CD4-positive, CD25-positive, alpha-beta regulatory T cell (primary cell): ENCODE measurements around the gene IQGAP1. TPM values are rescaled to one million over a fixed set of nuclear protein-coding genes. Genes with fewer than 3 reads are reported as not detected.
"Not testable (repeated sequence)": the region's sequence is repeated elsewhere in the genome, so short reads cannot be mapped to it uniquely, and the experiment has no call there.

Experiments
- ATAC-seq, 2 donors: fragments of 150-1000 bp; cut with Tn5 transposase; one replicate each; pipeline ENCODE4 v1.10.0; 2021; ENCODE audit warnings: low read depth in 2 of 2, moderate number of reproducible peaks in 2 of 2, moderate library complexity in 1 of 2
- DNase-seq, 3 donors: peaks; one replicate each; pipeline versions ENCODE4 v3.0.0 to v3.0.0-alpha.2; 2012 to 2022; ENCODE audit warnings: mixed read lengths in 1 of 3
- H3K27ac ChIP-seq: one replicate; pipeline ENCODE4 v1.7.0; 2013; ENCODE audit warnings: mild to moderate bottlenecking, low read length; ENCODE audit not compliant: insufficient read depth, poor library complexity, severe bottlenecking
- H3K27me3 ChIP-seq: one replicate; pipeline ENCODE4 v1.7.0; 2013; ENCODE audit warnings: low read length; ENCODE audit not compliant: control insufficient read depth, insufficient read depth
- H3K36me3 ChIP-seq: one replicate; pipeline ENCODE4 v1.7.0; 2013; ENCODE audit warnings: mild to moderate bottlenecking, low read length, moderate library complexity; ENCODE audit not compliant: control insufficient read depth, insufficient read depth
- H3K4me1 ChIP-seq: 2 replicates; pipeline ENCODE4 v1.7.0; 2013; ENCODE audit warnings: mild to moderate bottlenecking, low read length; ENCODE audit not compliant: insufficient read depth, control insufficient read depth, poor library complexity, severe bottlenecking
- H3K4me3 ChIP-seq: one replicate; pipeline ENCODE4 v1.7.0; 2013; ENCODE audit warnings: low read depth, mild to moderate bottlenecking, low read length, moderate library complexity
- H3K9me3 ChIP-seq, 2 experiments: 1 replicate in 1 of 2; 2 replicates in 1 of 2; pipeline ENCODE4 v1.7.0; 2013; ENCODE audit warnings: low read length in 2 of 2, mild to moderate bottlenecking in 1 of 2, moderate library complexity in 1 of 2; ENCODE audit not compliant: control insufficient read depth in 2 of 2
- H3K27ac Mint-ChIP-seq, 3 donors: one replicate each; pipeline ENCODE4 v1.8.0; 2020 to 2022; ENCODE audit warnings: mild to moderate bottlenecking in 3 of 3, mixed read lengths in 3 of 3, moderate library complexity in 2 of 3
- H3K27me3 Mint-ChIP-seq: one replicate; pipeline ENCODE4 v1.8.0; 2022; ENCODE audit warnings: mild to moderate bottlenecking, mixed read lengths
- H3K36me3 Mint-ChIP-seq: one replicate; pipeline ENCODE4 v1.8.0; 2020; ENCODE audit warnings: mixed read lengths
- H3K4me1 Mint-ChIP-seq, 4 donors: one replicate each; pipeline ENCODE4 v1.8.0; 2020 to 2022; ENCODE audit warnings: mixed read lengths in 4 of 4, mild to moderate bottlenecking in 1 of 4
- H3K4me3 Mint-ChIP-seq, 4 donors: one replicate each; pipeline ENCODE4 v1.8.0; 2020 to 2022; ENCODE audit warnings: mild to moderate bottlenecking in 4 of 4, mixed read lengths in 4 of 4, moderate library complexity in 3 of 4
- H3K9me3 Mint-ChIP-seq, 7 donors: one replicate each; pipeline ENCODE4 v1.8.0; 2020 to 2022; ENCODE audit warnings: mixed read lengths in 7 of 7, mild to moderate bottlenecking in 3 of 7, moderate library complexity in 2 of 7
- polyA plus RNA-seq, 4 donors: library from polyadenylated mRNA; unstranded; fragments of 300-500 nt; fragmentation: Illumina TruSeq; gene quantifications; one replicate each; pipeline ENCODE4 v1.2.3, GENCODE V29; 2021
- total RNA-seq: library from RNA; stranded (reverse); gene quantifications from one replicate; pipeline ENCODE4 v1.2.3, GENCODE V29; 2022

Gene IQGAP1
- 198 TPM for total RNA-seq
- polyA plus RNA-seq: 100 to 1,000 TPM in 3 of 4 donors, 10 to 100 TPM in 1; 98.2 to 147 (median 123) TPM

GRCh38 chr15:90387534-90388461 is at the start of gene IQGAP1:
TSS of gene IQGAP1 (plus strand) at chr15:90388242. CDS start at chr15:90388342, 100 bp downstream.
- H3K4me1 Mint-ChIP-seq: peaks cover 31 to 51% (median 42%) of the 10 kb centered on the region in 4 donors

GRCh38 chr15:90338532-90338931 is 49.5 kb upstream of the IQGAP1 start:
- no peak overlapping the region for H3K27ac ChIP-seq
- Mint-ChIP-seq H3K27ac (no peak overlapping the region), H3K36me3 (no peaks in the 10 kb centered on the region), H3K9me3 (no peaks in the 10 kb centered on the region), H3K27me3 (peaks cover 5% of the 10 kb centered on the region), H3K4me3 (no peak overlapping the region), H3K4me1 (peaks cover 9 to 19% (median 11%) of the 10 kb centered on the region in 4 donors)
- H3K4me3 ChIP-seq: no peak overlapping the region
- ATAC-seq (no peak), DNase-seq (no peak)
- no peaks in the 10 kb centered on the region for H3K36me3 ChIP-seq
- peaks cover 7% of the 10 kb centered on the region for H3K4me1 ChIP-seq
- no peaks in the 10 kb centered on the region for H3K9me3 ChIP-seq
- H3K27me3 ChIP-seq: no peaks in the 10 kb centered on the region

More at GRCh38 chr15:90387534-90388461, at the start of gene IQGAP1:
- DNase-seq: peak; percentile 94 to 97 (median 95)
- Mint-ChIP-seq H3K36me3 (peaks cover 23% of the 10 kb centered on the region), H3K9me3 (peaks cover 0 to 3% (median 0%) of the 10 kb centered on the region in 7 donors), H3K27ac (peak within 1 kb of the TSS; percentile 92 to 98 (median 93)), H3K27me3 (no peaks in the 10 kb centered on the region), H3K4me3 (peak within 1 kb of the TSS; percentile 91 to 99 (median 94))
- Histone ChIP-seq H3K27ac (peak within 1 kb of the TSS; percentile 94), H3K4me3 (peak within 1 kb of the TSS; percentile 91), H3K4me1 (peaks cover 46% of the 10 kb centered on the region), H3K36me3 (peaks cover 19% of the 10 kb centered on the region), H3K9me3 (no peaks in the 10 kb centered on the region), H3K27me3 (no peaks in the 10 kb centered on the region)
- ATAC-seq: peak; percentile 91 to 94

GRCh38 chr15:90340345-90340744 is 47.7 kb upstream of the IQGAP1 start:
- Histone ChIP-seq H3K27ac (no peak overlapping the region), H3K27me3 (no peaks in the 10 kb centered on the region), H3K9me3 (no peaks in the 10 kb centered on the region), H3K4me1 (peaks cover 7% of the 10 kb centered on the region), H3K4me3 (no peak overlapping the region), H3K36me3 (no peaks in the 10 kb centered on the region)
- H3K4me3 Mint-ChIP-seq: no peak overlapping the region
- H3K27ac Mint-ChIP-seq: no peak overlapping the region
- DNase-seq: no peak
- no peaks in the 10 kb centered on the region for H3K9me3 Mint-ChIP-seq
- no peaks in the 10 kb centered on the region for H3K36me3 Mint-ChIP-seq
- H3K27me3 Mint-ChIP-seq: no peaks in the 10 kb centered on the region
- peaks cover 9 to 19% (median 12%) of the 10 kb centered on the region in 4 donors for H3K4me1 Mint-ChIP-seq
- ATAC-seq: no peak

GRCh38 chr15:90343302-90343790 is 44.7 kb upstream of the IQGAP1 start:
- Mint-ChIP-seq H3K4me3 (no peak overlapping the region), H3K27ac (peak overlapping the region in 1 of 3 donors; percentile 60), H3K36me3 (no peaks in the 10 kb centered on the region), H3K4me1 (peaks cover 5 to 15% (median 10%) of the 10 kb centered on the region in 4 donors), H3K9me3 (no peaks in the 10 kb centered on the region), H3K27me3 (peaks cover 1% of the 10 kb centered on the region)
- Histone ChIP-seq H3K36me3 (no peaks in the 10 kb centered on the region), H3K27me3 (no peaks in the 10 kb centered on the region), H3K27ac (no peak overlapping the region), H3K4me1 (peaks cover 7% of the 10 kb centered on the region), H3K9me3 (no peaks in the 10 kb centered on the region), H3K4me3 (no peak overlapping the region)
- no peak for ATAC-seq
- DNase-seq: no peak

GRCh38 chr15:90344662-90345061 is 43.4 kb upstream of the IQGAP1 start:
- H3K4me3 Mint-ChIP-seq: no peak overlapping the region
- no peak for DNase-seq
- H3K9me3 ChIP-seq: no peaks in the 10 kb centered on the region
- no peak overlapping the region for H3K4me3 ChIP-seq
- no peak for ATAC-seq
- no peak overlapping the region for H3K27ac Mint-ChIP-seq
- peaks cover 5 to 15% (median 10%) of the 10 kb centered on the region in 4 donors for H3K4me1 Mint-ChIP-seq
- no peaks in the 10 kb centered on the region for H3K9me3 Mint-ChIP-seq
- no peaks in the 10 kb centered on the region for H3K27me3 ChIP-seq
- no peak overlapping the region for H3K27ac ChIP-seq
- no peaks in the 10 kb centered on the region for H3K36me3 Mint-ChIP-seq
- no peaks in the 10 kb centered on the region for H3K36me3 ChIP-seq
- peaks cover 7% of the 10 kb centered on the region for H3K4me1 ChIP-seq
- H3K27me3 Mint-ChIP-seq: peaks cover 7% of the 10 kb centered on the region

GRCh38 chr15:90345857-90346256 is 42.2 kb upstream of the IQGAP1 start:
- Mint-ChIP-seq H3K4me1 (peaks cover 5 to 15% (median 10%) of the 10 kb centered on the region in 4 donors), H3K9me3 (no peaks in the 10 kb centered on the region), H3K27me3 (peaks cover 7% of the 10 kb centered on the region), H3K4me3 (no peak overlapping the region), H3K36me3 (no peaks in the 10 kb centered on the region), H3K27ac (no peak overlapping the region)
- Histone ChIP-seq H3K4me3 (no peak overlapping the region), H3K27ac (no peak overlapping the region), H3K9me3 (no peaks in the 10 kb centered on the region), H3K36me3 (no peaks in the 10 kb centered on the region), H3K27me3 (no peaks in the 10 kb centered on the region), H3K4me1 (peaks cover 7% of the 10 kb centered on the region)
- ATAC-seq: no peak
- no peak for DNase-seq

GRCh38 chr15:90347431-90348065 is 40.5 kb upstream of the IQGAP1 start:
- not testable (repeated sequence) for H3K4me3 ChIP-seq, H3K36me3 Mint-ChIP-seq, H3K9me3 ChIP-seq, H3K36me3 ChIP-seq, H3K27me3 ChIP-seq, DNase-seq, H3K9me3 Mint-ChIP-seq, H3K27ac Mint-ChIP-seq, H3K27me3 Mint-ChIP-seq, H3K27ac ChIP-seq, ATAC-seq
- Mint-ChIP-seq H3K4me3 (peak overlapping the region in 1 of 4 donors; percentile 3), H3K4me1 (peaks cover 3 to 18% (median 13%) of the 10 kb centered on the region in 4 donors)
- peaks cover 12% of the 10 kb centered on the region for H3K4me1 ChIP-seq
